NT2/D1 (cell line): ENCODE measurements around the gene PPP2R5C.

Source experiments
- YY1 ChIP-seq: IDR thresholded peaks from 2 replicates; pipeline ENCODE4 v1.6.1; 2011; ENCODE audit not compliant: insufficient read length, insufficient read depth
- ZNF274 ChIP-seq: IDR thresholded peaks from 2 replicates; pipeline ENCODE4 v1.6.1; 2011; ENCODE audit warnings: mild to moderate bottlenecking, low read depth, low read length

- TF ChIP-seq ZNF274 (no peak), YY1 (no peak)
Observed at GRCh38 chr14:101870273-101870939, 108.9 kb downstream of the PPP2R5C start.
